Parathyroid adenoma (tissue), 2 donors: ENCODE data around the gene TULP4.

Source experiments
- H2AFZ ChIP-seq: fragments of 300-600 bp; sonication (generic); one replicate; pipeline ENCODE4 v1.7.0; 2017; ENCODE audit warnings: antibody characterized with exemption, mild to moderate bottlenecking
- H3K27ac ChIP-seq: fragments of 300-600 bp; sonication (generic); one replicate; pipeline ENCODE4 v1.7.0; 2017
- H3K27me3 ChIP-seq: fragments of 300-600 bp; sonication (generic); one replicate; pipeline ENCODE4 v1.7.0; 2017; ENCODE audit warnings: low read length; ENCODE audit not compliant: control insufficient read depth, insufficient read depth
- H3K36me3 ChIP-seq: fragments of 300-600 bp; sonication (generic); one replicate; pipeline ENCODE4 v1.7.0; 2017; ENCODE audit warnings: low read length; ENCODE audit not compliant: control insufficient read depth, insufficient read depth
- H3K4me1 ChIP-seq: fragments of 300-600 bp; sonication (generic); one replicate; pipeline ENCODE4 v1.7.0; 2017; ENCODE audit warnings: control low read depth
- H3K4me2 ChIP-seq: fragments of 300-600 bp; sonication (generic); one replicate; pipeline ENCODE4 v1.7.0; 2017; ENCODE audit warnings: low read length
- H3K4me3 ChIP-seq: fragments of 300-600 bp; sonication (generic); one replicate; pipeline ENCODE4 v1.7.0; 2017; ENCODE audit warnings: low read depth, low read length
- H3K79me2 ChIP-seq: fragments of 300-600 bp; sonication (generic); one replicate; pipeline ENCODE4 v1.7.0; 2017; ENCODE audit warnings: control low read depth
- H3K9ac ChIP-seq: fragments of 300-600 bp; sonication (generic); one replicate; pipeline ENCODE4 v1.7.0; 2017; ENCODE audit warnings: mild to moderate bottlenecking
- H3K9me3 ChIP-seq: fragments of 300-600 bp; sonication (generic); one replicate; pipeline ENCODE4 v1.7.0; 2017; ENCODE audit warnings: low read length; ENCODE audit not compliant: control insufficient read depth
- CTCF ChIP-seq: fragments of 300-600 bp; sonication (generic); IDR thresholded peaks from one replicate; pipeline ENCODE4 v1.7.0; 2017; ENCODE audit warnings: antibody characterized with exemption, mild to moderate bottlenecking
- donor health status: primary hyperparathyroidism.

TULP4 gene

GRCh38 chr6:158376631-158377081 lies 64.4 kb downstream of the TULP4 start:
- Histone ChIP-seq H3K9me3 (no peaks in the 10 kb centered on the region), H3K27me3 (no peaks in the 10 kb centered on the region), H3K4me1 (peaks cover 4% of the 10 kb centered on the region), H3K9ac (no peak overlapping the region), H3K4me3 (no peak overlapping the region), H3K79me2 (peaks cover 9% of the 10 kb centered on the region), H2AFZ (no peak overlapping the region), H3K4me2 (no peak overlapping the region), H3K36me3 (no peaks in the 10 kb centered on the region), H3K27ac (no peak overlapping the region)
- no peak for TF ChIP-seq CTCF

DNA sequence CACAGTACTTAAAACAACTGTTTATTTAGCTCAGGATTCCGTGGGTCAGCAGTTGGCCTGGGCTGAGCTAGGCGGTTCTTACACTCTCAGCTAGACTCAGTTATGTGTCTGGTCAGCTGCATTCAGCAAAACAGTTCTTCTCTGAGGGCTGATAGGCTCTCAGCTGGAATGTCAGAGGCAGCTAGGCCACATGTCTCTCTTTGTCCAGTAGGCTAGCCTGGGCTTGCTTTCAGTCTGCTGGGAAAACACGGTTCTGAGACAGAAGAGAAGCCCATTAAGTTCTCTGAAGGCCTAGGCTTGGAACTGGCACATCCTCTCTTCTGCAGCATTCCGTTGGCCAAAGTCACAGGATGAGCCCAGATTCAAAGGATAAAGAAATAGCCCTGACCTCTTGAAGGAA lies 65.6 kb downstream of the TULP4 start:
- Histone ChIP-seq H3K36me3 (no peaks in the 10 kb centered on the region), H3K4me1 (peaks cover 4% of the 10 kb centered on the region), H3K9ac (no peak overlapping the region), H3K27me3 (no peaks in the 10 kb centered on the region), H2AFZ (no peak overlapping the region), H3K27ac (peak overlapping the region; percentile 37), H3K79me2 (peaks cover 9% of the 10 kb centered on the region), H3K4me2 (peak overlapping the region; percentile 14), H3K9me3 (no peaks in the 10 kb centered on the region), H3K4me3 (no peak overlapping the region)
- TF ChIP-seq CTCF: no peak

DNA sequence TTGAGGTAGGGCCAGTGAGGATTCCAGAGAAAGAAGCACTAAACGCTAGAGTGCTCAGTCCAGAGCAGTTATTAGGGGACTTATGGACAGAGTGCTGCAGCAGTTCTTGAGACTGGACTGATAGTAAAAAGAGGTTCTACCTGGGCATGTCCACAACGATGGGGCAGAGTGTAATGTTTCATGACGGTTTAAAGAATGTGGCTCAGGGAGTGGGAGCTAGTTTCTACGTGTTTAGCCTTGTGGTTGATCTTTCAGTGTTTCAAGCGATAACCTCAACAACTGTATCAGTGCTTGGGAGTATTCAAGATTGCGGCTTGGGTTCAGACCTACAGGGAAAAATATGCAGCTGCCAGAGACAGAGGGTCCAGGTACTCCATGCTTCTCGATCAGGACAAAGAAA lies 67.1 kb downstream of the TULP4 start:
- Histone ChIP-seq H3K4me1 (peaks cover 4% of the 10 kb centered on the region), H3K4me3 (no peak overlapping the region), H3K9me3 (no peaks in the 10 kb centered on the region), H3K79me2 (peaks cover 9% of the 10 kb centered on the region), H2AFZ (no peak overlapping the region), H3K9ac (no peak overlapping the region), H3K4me2 (no peak overlapping the region), H3K27me3 (no peaks in the 10 kb centered on the region), H3K27ac (no peak overlapping the region), H3K36me3 (no peaks in the 10 kb centered on the region)
- TF ChIP-seq CTCF: no peak

DNA sequence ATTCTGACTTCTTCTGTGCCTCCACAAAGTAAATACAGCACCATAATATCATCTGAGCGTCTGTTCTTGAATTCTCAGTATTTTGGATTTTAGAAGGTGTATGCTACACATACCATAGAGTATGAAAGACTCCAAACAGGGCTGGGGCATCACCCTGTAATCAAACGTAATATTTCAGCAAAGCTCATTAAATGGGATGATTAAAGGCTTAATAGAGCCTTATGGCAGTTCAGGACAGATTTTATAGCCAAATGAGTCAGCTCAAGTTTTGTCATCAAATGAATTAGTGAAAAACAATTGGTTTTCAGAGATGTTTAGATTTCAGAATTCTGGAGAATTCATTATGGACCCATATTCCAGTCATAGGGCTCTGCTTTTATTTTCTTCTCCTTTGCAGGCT lies 68.9 kb downstream of the TULP4 start:
- Histone ChIP-seq H2AFZ (no peak overlapping the region), H3K27me3 (no peaks in the 10 kb centered on the region)

More for the DNA sequence above, 68.9 kb downstream of the TULP4 start:
- H3K27ac ChIP-seq: no peak overlapping the region
- H3K79me2 ChIP-seq: peaks cover 9% of the 10 kb centered on the region
- no peaks in the 10 kb centered on the region for H3K36me3 ChIP-seq
- peaks cover 12% of the 10 kb centered on the region for H3K4me1 ChIP-seq
- no peak for TF ChIP-seq CTCF
- no peak overlapping the region for H3K4me2 ChIP-seq
- H3K4me3 ChIP-seq: no peak overlapping the region
- no peak overlapping the region for H3K9ac ChIP-seq
- no peaks in the 10 kb centered on the region for H3K9me3 ChIP-seq
